Measurements from ENCODE around the gene PTPRU. TPM values are rescaled to one million over a fixed set of nuclear protein-coding genes. Genes with fewer than 3 reads are reported as not detected.

The PTPRU gene
- total and polyA plus RNA-seq, 9 donors: 8.0 to 14.6 (median 12.0) TPM

- Histone ChIP-seq H3K27me3 (ENCODE audit: control insufficient read depth, insufficient read depth, low read length) (no peaks in the 10 kb centered on the region), H3K9me3 (replicated peaks; ENCODE audit: control insufficient read depth, low read depth, low read length) (no peaks in the 10 kb centered on the region), H3K4me1 (ENCODE audit: control insufficient read depth, insufficient read depth, low read length) (peaks cover 22% of the 10 kb centered on the region), H3K27ac (ENCODE audit: low read length) (no peak overlapping the region), H3K36me3 (ENCODE audit: control insufficient read depth, insufficient read depth, low read length) (peaks cover 14% of the 10 kb centered on the region), H3K4me3 (ENCODE audit: low read length) (no peak overlapping the region)
- no peak for DNase-seq
- 93% methylated on average over 13 of the region's 13 CpGs for WGBS (ENCODE audit: insufficient coverage)
These were observed 43.1 kb downstream of the PTPRU start for GRCh38 chr1:29279406-29279805.

GRCh38 chr1:29279951-29280391 lies 43.6 kb downstream of the PTPRU start:
- peak; percentile 33 for DNase-seq
- Histone ChIP-seq H3K27ac (ENCODE audit: low read length) (no peak overlapping the region), H3K4me1 (ENCODE audit: control insufficient read depth, insufficient read depth, low read length) (peaks cover 22% of the 10 kb centered on the region), H3K36me3 (ENCODE audit: control insufficient read depth, insufficient read depth, low read length) (peaks cover 14% of the 10 kb centered on the region), H3K9me3 (replicated peaks; ENCODE audit: control insufficient read depth, low read depth, low read length) (no peaks in the 10 kb centered on the region), H3K27me3 (ENCODE audit: control insufficient read depth, insufficient read depth, low read length) (no peaks in the 10 kb centered on the region), H3K4me3 (ENCODE audit: low read length) (no peak overlapping the region)
- 100% methylated on average over 1 of the region's 11 CpGs for WGBS (ENCODE audit: insufficient coverage)

GRCh38 chr1:29280409-29281131 lies 44.2 kb downstream of the PTPRU start:
- Histone ChIP-seq H3K36me3 (ENCODE audit: control insufficient read depth, insufficient read depth, low read length) (peaks cover 10% of the 10 kb centered on the region), H3K4me1 (ENCODE audit: control insufficient read depth, insufficient read depth, low read length) (peaks cover 22% of the 10 kb centered on the region), H3K9me3 (replicated peaks; ENCODE audit: control insufficient read depth, low read depth, low read length) (no peaks in the 10 kb centered on the region), H3K27ac (ENCODE audit: low read length) (no peak overlapping the region), H3K27me3 (ENCODE audit: control insufficient read depth, insufficient read depth, low read length) (no peaks in the 10 kb centered on the region), H3K4me3 (ENCODE audit: low read length) (no peak overlapping the region)
- 80% methylated on average over 3 of the region's 6 CpGs for WGBS (ENCODE audit: insufficient coverage)
- no peak for DNase-seq

- no peak overlapping the region for H3K27ac ChIP-seq (ENCODE audit: low read length)
- DNase-seq: peak; percentile 79
- peaks cover 10% of the 10 kb centered on the region for H3K36me3 ChIP-seq (ENCODE audit: control insufficient read depth, insufficient read depth, low read length)
- peaks cover 22% of the 10 kb centered on the region for H3K4me1 ChIP-seq (ENCODE audit: control insufficient read depth, insufficient read depth, low read length)
- H3K9me3 ChIP-seq (replicated peaks; ENCODE audit: control insufficient read depth, low read depth, low read length): no peaks in the 10 kb centered on the region
- H3K4me3 ChIP-seq (ENCODE audit: low read length): no peak overlapping the region
- no CpG with 5 or more reads among the region's 3 CpGs for WGBS (ENCODE audit: insufficient coverage)
- no peaks in the 10 kb centered on the region for H3K27me3 ChIP-seq (ENCODE audit: control insufficient read depth, insufficient read depth, low read length)
These were observed 45.2 kb downstream of the PTPRU start for GRCh38 chr1:29281571-29281970.

- no peaks in the 10 kb centered on the region for H3K27me3 ChIP-seq (ENCODE audit: control insufficient read depth, insufficient read depth, low read length)
- H3K9me3 ChIP-seq (replicated peaks; ENCODE audit: control insufficient read depth, low read depth, low read length): no peaks in the 10 kb centered on the region
- H3K27ac ChIP-seq (ENCODE audit: low read length): no peak overlapping the region
- 81% methylated on average over 12 of the region's 19 CpGs for WGBS (ENCODE audit: insufficient coverage)
- H3K36me3 ChIP-seq (ENCODE audit: control insufficient read depth, insufficient read depth, low read length): peaks cover 10% of the 10 kb centered on the region
- H3K4me3 ChIP-seq (ENCODE audit: low read length): no peak overlapping the region
- no peak for DNase-seq
- peaks cover 27% of the 10 kb centered on the region for H3K4me1 ChIP-seq (ENCODE audit: control insufficient read depth, insufficient read depth, low read length)
These were observed 46.0 kb downstream of the PTPRU start for GRCh38 chr1:29282135-29282923.

- Histone ChIP-seq H3K36me3 (ENCODE audit: control insufficient read depth, insufficient read depth, low read length) (peaks cover 10% of the 10 kb centered on the region), H3K27me3 (ENCODE audit: control insufficient read depth, insufficient read depth, low read length) (no peaks in the 10 kb centered on the region), H3K27ac (ENCODE audit: low read length) (no peak overlapping the region), H3K4me1 (ENCODE audit: control insufficient read depth, insufficient read depth, low read length) (peaks cover 28% of the 10 kb centered on the region), H3K9me3 (replicated peaks; ENCODE audit: control insufficient read depth, low read depth, low read length) (no peaks in the 10 kb centered on the region), H3K4me3 (ENCODE audit: low read length) (no peak overlapping the region)
- WGBS (ENCODE audit: insufficient coverage): 17% methylated on average over 13 of the region's 16 CpGs
- peak; percentile 50 for DNase-seq
These were observed 46.8 kb downstream of the PTPRU start for GRCh38 chr1:29282924-29283803.

GRCh38 chr1:29283804-29284195 lies 47.5 kb downstream of the PTPRU start:
- no peak for DNase-seq
- Histone ChIP-seq H3K27me3 (ENCODE audit: control insufficient read depth, insufficient read depth, low read length) (no peaks in the 10 kb centered on the region), H3K4me1 (ENCODE audit: control insufficient read depth, insufficient read depth, low read length) (peaks cover 28% of the 10 kb centered on the region), H3K36me3 (ENCODE audit: control insufficient read depth, insufficient read depth, low read length) (peaks cover 8% of the 10 kb centered on the region), H3K4me3 (ENCODE audit: low read length) (no peak overlapping the region), H3K27ac (ENCODE audit: low read length) (no peak overlapping the region), H3K9me3 (replicated peaks; ENCODE audit: control insufficient read depth, low read depth, low read length) (no peaks in the 10 kb centered on the region)
- 64% methylated on average over 10 of the region's 10 CpGs for WGBS (ENCODE audit: insufficient coverage)

GRCh38 chr1:29284286-29284960 lies 48.1 kb downstream of the PTPRU start:
- peaks cover 28% of the 10 kb centered on the region for H3K4me1 ChIP-seq (ENCODE audit: control insufficient read depth, insufficient read depth, low read length)
- no peak overlapping the region for H3K27ac ChIP-seq (ENCODE audit: low read length)
- no peaks in the 10 kb centered on the region for H3K27me3 ChIP-seq (ENCODE audit: control insufficient read depth, insufficient read depth, low read length)
- H3K4me3 ChIP-seq (ENCODE audit: low read length): no peak overlapping the region
- H3K9me3 ChIP-seq (replicated peaks; ENCODE audit: control insufficient read depth, low read depth, low read length): no peaks in the 10 kb centered on the region
- H3K36me3 ChIP-seq (ENCODE audit: control insufficient read depth, insufficient read depth, low read length): peaks cover 2% of the 10 kb centered on the region
- DNase-seq: no peak
- WGBS (ENCODE audit: insufficient coverage): 94% methylated on average over 6 of the region's 8 CpGs

- Histone ChIP-seq H3K27ac (ENCODE audit: low read length) (no peak overlapping the region), H3K36me3 (ENCODE audit: control insufficient read depth, insufficient read depth, low read length) (no peaks in the 10 kb centered on the region), H3K9me3 (replicated peaks; ENCODE audit: control insufficient read depth, low read depth, low read length) (no peaks in the 10 kb centered on the region), H3K27me3 (ENCODE audit: control insufficient read depth, insufficient read depth, low read length) (no peaks in the 10 kb centered on the region), H3K4me1 (ENCODE audit: control insufficient read depth, insufficient read depth, low read length) (peaks cover 23% of the 10 kb centered on the region), H3K4me3 (ENCODE audit: low read length) (no peak overlapping the region)
- DNase-seq: no peak
- 88% methylated on average over 3 of the region's 5 CpGs for WGBS (ENCODE audit: insufficient coverage)
These were observed 48.7 kb downstream of the PTPRU start for GRCh38 chr1:29284961-29285560.
